HG03457 (cell line): ENCODE measurements around the gene UFD1.

ENCODE experiments used
- ATAC-seq: cut with Tn5 transposase; IDR thresholded peaks from one replicate; pipeline ENCODE4 v1.9.1; 2021; ENCODE audit warnings: moderate number of reproducible peaks; ENCODE audit not compliant: unreplicated experiment

Gene UFD1

GRCh38 chr22:19473578-19473977, 5.4 kb downstream of the UFD1 start:
- ATAC-seq, result no peak

- ATAC-seq, result no peak
Measured at GRCh38 chr22:19472233-19472632, 6.8 kb downstream of the UFD1 start.

GRCh38 chr22:19471572-19471971, 7.4 kb downstream of the UFD1 start:
- no peak for ATAC-seq

- ATAC-seq, result no peak
Measured at GRCh38 chr22:19470010-19470409, 9.0 kb downstream of the UFD1 start.

GRCh38 chr22:19469421-19469820, 9.6 kb downstream of the UFD1 start:
- ATAC-seq, result no peak

- ATAC-seq, result no peak
Measured at GRCh38 chr22:19467912-19468311, 11.1 kb downstream of the UFD1 start.

- no peak for ATAC-seq
Measured at GRCh38 chr22:19466848-19467752, 11.9 kb downstream of the UFD1 start.

GRCh38 chr22:19466126-19466716, 12.8 kb downstream of the UFD1 start:
- no peak for ATAC-seq

- no peak for ATAC-seq
Measured at GRCh38 chr22:19464975-19465374, 14.0 kb downstream of the UFD1 start.

- ATAC-seq, result no peak
Measured at GRCh38 chr22:19464546-19464945, 14.4 kb downstream of the UFD1 start.

GRCh38 chr22:19463491-19464469, 15.2 kb downstream of the UFD1 start:
- ATAC-seq, result no peak

GRCh38 chr22:19463008-19463407, 16.0 kb downstream of the UFD1 start:
- ATAC-seq, result no peak

GRCh38 chr22:19461506-19461905, 17.5 kb downstream of the UFD1 start:
- ATAC-seq, result no peak

GRCh38 chr22:19460036-19460435, 19.0 kb downstream of the UFD1 start:
- no peak for ATAC-seq

GRCh38 chr22:19457828-19458428, 21.1 kb downstream of the UFD1 start:
- ATAC-seq, result no peak

GRCh38 chr22:19456541-19456940, 22.5 kb downstream of the UFD1 start:
- no peak for ATAC-seq

GRCh38 chr22:19455585-19456370, 23.2 kb downstream of the UFD1 start:
- ATAC-seq, result no peak

GRCh38 chr22:19455033-19455432, 24.0 kb downstream of the UFD1 start:
- no peak for ATAC-seq

GRCh38 chr22:19454156-19454555, 24.8 kb downstream of the UFD1 start:
- no peak for ATAC-seq

GRCh38 chr22:19453718-19454117, 25.3 kb downstream of the UFD1 start:
- ATAC-seq, result no peak
